AG08395 (cell line): Measurements from ENCODE around the gene SEC23A.
"Not testable (repeated sequence)": the region's sequence is repeated elsewhere in the genome, so short reads cannot be mapped to it uniquely, and the experiment has no call there.

Experiments
- DNase-seq: peaks from one replicate; pipeline ENCODE4 v3.0.0; 2012; ENCODE audit warnings: mixed read lengths, low spot score

The SEC23A gene

DNA sequence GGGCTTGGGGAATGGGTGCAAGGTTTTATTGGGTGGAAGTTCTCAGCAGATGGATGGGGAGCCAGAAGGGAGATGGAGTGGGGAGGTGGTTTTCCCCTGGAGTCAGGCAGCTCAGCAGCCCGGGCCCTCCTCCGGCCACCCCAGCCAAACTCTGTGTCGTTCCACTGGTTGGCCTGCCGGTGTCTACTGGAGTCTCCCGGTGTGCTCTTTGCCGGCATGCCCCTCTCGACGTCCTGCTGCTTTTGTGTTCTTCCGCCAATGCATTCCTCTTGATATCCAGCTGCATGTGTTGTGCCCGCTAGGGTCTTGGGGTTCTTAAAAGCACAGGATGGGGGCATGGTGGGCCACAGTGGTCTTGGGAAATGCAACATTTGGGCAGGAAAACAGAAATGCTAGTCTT, 72.8 kb downstream of the SEC23A start:
- DNase-seq = no peak

DNA sequence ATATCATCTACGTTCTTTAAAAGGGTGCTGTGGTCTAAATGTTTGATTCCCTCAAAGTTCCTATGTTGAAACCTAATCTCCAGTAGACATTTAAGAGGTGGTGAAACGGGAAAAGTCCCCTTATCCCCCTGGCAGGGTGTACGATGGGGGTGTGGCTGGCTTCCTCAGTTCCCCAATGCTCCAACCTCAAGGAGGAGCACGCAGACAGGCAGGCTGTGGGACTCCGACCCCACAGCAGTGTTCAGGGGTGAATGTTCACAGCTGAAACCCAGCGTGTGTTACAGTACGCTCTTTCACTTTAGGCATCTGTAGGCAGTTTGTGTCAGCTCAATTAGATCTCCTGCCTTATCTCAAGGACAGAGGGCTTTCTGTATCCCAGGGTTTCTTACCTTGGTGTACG, 73.2 kb downstream of the SEC23A start:
- DNase-seq = no peak

DNA sequence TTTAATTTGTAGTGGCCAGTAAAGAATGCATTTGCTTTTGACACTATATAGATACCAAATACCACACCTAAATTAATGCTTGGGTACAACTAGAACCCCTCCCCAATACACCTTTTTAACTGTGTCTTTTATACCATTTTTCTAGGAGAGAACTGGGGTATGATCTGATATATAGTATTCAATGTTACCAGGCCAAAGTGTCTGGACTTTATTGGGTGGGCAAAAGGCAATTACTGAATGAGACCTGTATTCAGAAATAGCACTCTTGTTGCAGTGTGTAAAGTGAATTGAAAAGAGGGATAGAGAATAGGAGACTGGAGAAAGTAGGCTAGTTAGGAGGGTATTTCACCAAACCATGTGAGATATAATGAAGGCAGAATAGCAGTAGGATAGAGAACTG, 74.4 kb downstream of the SEC23A start:
- DNase-seq = no peak

DNA sequence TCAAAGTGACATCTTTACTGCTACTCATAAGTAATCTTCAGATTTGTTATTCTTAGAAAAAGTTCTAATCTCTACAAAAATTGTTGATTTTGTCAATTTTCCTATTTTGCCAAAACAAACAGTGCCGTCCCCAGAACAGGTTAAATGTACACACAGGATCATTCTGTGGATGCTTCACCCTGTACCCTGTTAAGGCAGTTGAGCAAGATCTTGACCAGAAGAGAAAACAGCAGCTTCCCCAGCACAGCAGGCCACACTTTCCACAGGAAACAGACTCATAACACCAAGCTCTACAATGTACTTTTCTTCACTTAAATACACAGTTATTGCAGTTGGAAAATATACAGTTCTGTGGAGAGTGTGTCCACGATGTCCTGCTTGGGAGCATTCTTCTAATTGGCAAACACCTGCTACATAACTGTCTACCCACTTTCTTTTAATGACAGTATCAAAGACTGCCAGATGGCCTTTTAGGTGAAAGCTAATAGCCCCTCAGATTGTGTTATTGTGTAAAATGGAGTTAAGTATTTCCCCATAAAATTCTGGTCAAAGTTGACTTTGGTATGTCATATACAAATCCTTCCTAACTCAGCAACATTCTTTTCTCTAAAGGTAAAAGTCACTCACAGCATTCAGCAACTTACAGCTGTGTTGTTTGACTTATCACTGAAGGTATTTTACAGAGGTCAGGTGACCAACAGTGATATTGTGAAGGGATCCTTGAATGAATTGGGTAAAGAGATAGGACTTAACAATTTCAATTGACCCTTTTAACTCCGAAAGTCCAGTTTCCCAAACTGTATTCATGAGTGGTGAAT, 77.0 kb downstream of the SEC23A start:
- DNase-seq = no peak

DNA sequence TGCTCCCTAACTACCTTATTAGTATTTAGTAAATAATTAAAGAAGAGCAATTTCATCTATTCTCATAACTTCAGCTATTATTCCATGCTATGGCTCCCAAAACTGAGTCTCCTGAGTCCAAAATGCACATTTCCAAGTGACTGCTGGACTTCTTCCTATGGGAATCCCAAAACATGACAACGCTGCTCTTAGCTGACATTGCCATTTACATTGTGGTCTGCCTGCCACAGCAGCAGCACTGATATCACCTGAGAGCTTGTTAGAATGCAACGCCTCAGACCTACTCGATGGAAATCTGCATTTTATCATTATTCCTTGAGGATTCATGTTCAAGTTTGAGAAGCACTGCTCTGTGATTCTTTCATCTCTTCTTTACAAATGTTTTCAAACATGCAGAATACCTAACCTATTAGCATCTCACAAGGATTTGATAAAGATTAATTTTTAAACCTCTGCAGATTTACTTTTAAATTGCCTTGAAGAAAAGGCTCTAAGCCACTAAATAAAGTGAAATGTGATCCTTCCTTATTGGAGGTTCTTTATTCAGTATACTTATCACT, 77.7 kb downstream of the SEC23A start:
- DNase-seq = no peak

DNA sequence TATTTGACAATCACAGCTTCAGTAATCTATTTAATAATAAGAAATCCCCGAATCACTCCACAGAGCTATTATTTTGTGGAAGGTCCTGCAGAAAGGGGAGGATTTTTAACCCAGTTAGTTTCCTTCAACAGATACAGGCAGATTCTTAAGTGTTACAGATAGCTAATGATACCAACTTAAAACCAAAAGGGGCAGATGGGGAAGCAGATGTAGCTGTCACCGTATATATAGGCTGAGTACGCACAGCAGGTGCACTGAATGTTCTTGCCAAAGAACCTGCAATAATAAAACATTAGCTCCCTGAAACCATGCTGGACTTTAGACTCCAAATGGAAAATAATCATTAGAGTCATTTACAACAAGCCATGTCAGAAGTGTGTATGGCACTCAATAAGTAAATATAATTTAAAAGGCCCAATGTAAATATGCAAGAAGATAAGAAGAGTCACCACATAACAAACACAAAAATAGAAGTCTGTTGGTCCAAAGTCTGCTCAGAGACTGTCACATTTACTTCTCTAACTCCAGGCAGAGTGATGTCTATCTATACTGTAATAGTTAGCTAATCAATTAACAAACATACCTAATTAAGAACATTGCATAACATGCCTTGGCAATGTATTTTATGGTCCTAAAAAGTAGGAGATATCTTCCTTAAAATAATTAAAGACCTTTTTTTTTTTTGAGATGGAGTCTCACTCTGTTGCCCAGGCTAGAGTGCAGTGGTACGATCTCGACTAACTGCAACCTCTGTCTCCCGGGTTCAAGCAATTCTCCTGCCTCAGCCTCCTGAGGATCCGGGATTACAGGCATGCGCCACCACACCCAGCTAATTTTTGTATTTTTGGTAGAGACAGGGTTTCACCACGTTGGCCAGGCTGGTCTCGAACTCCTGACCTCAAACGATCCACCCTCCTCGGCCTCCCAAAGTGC, 78.8 kb downstream of the SEC23A start:
- DNase-seq = no peak

DNA sequence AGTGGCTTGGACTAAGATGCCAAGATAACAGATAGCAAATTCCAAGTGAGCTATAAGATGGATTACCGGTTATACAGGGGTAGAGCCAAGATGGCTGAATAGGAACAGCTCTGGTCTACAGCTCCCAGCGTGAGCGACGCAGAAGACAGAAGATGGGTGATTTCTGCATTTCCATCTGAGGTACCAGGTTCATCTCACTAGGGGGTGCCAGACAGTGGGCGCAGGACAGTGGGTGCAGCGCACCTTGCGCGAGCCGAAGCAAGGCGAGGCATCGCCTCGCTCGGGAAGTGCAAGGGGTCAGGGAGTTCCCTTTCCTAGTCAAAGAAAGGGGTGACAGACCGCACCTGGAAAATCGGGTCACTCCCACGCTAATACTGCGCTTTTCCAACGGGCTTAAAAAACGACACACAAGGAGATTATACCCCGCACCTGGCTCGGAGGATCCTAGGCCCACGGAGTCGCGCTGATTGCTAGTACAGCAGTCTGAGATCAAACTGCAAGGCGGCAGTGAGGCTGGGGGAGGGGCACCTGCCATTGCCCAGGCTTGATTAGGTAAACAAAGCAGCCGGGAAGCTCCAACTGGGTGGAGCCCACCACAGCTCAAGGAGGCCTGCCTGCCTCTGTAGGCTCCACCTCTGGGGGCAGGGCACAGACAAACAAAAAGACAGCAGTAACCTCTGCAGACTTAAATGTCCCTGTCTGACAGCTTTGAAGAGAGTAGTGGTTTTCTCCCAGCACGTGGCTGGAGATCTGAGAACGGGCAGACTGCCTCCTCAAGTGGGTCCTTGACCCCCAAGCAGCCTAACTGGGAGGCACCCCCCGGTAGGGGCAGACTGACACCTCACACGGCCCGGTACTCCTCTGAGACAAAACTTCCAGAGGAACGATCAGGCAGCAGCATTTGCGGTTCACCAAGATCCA, 85.7 kb downstream of the SEC23A start:
- not testable (repeated sequence) for DNase-seq

DNA sequence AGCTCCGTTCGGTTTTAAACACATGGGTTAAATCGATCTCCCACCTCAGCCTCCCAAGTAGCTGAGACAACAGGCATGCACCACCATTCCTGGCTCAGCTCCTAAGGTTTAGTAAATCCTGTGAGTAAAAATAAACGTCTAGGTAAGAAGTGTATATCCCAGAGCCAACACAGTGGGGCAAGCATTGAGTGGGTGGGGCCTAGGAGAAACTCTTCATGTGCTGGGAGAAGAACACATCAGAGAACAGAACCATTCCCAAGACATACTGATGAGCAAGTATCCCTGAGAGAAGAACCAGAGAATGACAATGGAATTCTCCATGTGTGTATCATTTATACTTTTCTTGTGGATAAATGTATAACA, 86.3 kb downstream of the SEC23A start:
- DNase-seq = no peak

DNA sequence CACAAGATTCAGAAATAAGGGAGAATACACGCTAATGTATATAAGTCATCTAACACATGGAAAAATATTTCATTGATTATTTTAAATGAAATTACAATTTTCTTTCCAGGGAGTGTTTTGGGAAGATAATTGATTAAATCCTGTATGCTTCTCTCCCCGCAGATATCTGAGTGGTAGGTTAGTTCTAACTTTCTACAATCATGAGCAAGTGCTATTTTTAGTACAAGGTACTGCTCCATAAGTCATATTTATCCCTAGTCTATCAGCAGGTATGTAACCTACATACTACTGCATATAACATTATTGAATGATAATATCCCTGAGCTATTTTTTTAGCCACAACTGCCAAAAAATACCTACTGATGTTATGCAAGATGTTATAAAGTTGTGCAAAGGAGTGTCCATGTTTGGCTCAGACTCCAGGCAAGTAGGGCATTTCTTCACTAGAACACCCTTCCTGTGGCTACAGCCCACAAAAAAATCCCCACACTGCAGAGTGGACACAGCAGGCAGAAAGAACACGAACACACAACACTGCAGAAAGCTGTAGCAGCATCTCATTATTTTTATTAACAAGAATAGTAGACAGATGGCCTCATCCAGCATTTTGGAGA, 87.0 kb downstream of the SEC23A start:
- DNase-seq = no peak

DNA sequence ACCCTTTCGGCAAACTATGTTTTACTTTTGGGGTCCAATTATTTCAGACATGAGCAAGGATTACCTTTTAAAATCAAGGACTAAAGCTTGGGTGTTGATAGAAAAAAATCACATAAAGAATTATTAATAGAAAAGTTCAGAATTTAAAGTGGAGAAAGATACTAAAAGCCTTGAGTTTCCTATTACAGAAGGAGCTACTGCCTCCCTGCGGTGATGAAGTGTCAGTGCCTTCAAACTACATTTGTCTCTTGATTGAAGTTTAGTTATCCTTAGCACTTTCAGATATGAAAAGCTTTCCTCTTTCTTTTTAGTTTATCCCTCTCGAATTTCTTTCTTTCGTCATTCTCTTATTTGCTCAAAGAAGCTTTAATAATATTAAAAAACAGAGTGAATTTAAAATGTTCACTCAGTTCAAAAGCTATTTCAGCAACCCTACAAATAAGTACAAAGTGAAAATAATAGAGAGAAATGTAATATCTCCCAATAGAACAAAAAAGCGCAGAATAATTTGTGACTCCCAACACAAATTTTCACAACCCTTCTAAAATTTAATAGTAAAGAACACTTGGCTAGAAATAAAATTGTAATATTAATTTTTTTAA, 87.6 kb downstream of the SEC23A start:
- peak; percentile 66 for DNase-seq

DNA sequence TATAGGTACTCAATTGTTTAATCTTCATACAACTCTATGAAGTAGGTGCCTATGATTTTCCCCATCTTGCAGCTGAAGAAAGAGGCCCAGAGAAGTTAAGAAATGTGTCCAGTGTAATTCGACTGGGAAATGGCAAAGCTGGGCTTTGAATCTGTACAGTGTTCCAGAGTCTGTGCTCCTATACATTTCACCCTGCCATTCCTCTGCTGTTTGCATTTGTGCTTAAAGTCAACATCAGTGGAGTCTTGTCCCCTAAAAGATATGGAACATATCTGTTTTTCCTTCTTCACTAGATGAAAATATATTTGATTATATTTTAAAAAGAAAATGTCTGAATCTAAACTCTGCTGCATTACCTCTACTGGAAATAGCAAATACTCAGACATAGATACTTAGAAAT, 88.6 kb downstream of the SEC23A start:
- DNase-seq = no peak

DNA sequence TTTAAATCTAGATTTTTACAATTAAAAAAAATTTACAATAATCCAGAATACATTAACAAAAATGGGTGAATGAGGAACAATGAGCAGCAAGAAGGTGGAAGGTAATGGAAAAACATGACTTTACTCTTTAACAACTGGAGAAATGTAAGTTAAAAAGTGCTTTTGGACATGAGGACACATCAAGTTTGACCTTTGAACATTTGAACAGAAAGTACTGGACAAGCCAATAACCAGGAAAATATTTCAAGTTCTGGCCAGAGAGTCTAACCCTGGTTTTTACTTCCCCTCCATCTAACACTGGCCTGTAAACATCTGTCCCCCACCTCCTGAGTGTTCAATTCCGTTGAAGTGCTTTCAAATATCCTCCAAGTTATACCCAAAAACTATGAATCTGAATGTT, 94.1 kb downstream of the SEC23A start:
- DNase-seq = not testable (repeated sequence)

DNA sequence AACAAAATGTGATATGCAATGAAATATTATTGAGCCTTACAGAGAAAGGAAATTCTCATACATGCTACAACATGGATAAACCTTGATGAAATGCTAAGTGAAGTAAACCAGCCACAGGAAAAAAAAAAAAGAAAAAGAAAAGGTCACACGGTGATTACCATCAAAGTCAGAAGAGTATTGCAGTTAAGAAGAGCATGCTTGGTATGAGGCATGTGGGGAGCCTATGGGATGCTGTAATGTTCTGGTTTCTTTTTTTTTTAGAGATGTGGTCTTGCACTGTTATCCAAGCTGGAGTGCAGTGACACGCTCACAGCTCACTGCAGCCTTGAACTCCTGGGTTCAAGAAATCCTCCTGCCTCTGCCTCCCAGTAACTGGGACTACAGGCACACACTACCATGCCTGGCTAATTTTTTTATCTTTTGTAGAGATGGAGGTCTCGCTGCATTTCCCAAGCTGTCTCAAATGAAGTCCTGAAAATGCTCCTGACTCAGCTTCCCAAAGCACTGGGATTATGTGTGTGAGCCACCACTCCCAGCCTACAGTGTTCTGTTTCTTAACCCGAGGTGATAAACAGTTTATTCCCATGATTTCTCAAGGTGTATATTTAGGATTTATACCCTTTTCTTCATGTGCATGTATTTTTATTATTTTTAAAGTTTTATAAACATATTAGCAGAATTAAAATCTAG, 96.2 kb downstream of the SEC23A start:
- DNase-seq = no peak

DNA sequence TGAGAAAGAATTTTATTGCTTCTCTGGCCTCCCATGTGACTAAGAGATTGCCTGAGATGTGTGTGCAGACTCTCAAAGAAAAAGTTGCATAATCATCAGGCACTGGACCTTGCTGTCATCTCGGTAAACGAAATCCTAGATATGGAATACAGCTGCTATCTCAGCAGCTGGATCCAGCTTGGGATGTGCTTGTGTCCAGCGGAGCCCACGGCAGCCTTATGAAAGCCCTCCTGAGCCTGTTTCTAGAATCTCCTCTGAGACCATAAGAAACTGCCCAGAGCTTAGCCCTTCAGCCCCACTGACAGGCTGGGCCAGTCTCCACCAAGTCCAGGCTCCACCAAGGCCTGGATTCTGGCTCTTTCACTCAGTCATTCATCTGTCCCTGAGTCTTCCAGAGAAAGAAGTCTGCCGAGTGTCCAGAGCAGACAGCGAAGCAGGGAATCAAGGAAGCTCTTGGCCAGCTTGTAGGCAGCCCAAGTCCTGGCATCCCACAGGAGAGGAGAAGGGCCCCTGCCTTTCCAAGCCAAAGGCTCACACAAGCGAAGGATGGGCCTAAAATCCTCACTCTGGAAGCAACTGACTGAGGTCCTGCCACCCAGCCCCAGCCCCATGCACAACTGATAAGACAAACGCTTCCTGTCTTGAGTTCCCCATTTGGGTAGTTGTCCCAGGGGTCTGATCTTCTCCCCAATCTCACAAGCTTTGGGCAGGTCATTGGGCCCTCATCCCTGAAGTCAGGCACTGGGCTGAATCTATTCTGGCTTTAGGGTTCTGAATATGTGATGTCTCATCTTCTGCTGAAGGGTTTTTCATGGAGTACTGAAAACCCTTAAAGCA, 97.8 kb downstream of the SEC23A start:
- no peak for DNase-seq

DNA sequence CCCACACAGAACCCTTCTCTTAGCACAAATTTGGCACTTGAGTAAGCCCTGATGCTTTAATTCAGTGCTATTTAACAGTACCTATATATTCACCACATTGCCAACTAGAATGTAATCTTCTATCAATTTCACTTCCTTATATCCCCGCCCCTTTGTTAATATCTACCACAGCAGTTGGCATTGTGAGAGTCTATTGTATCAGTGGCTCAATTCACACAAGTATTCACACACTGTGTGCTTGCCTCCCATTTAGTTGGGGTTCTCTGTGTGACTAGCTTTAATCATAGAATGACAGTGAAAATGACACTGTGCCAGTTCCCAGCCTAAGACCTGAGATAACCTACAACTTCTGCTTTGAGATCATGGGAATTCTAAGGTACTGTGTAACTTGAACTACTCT, 103.1 kb downstream of the SEC23A start:
- DNase-seq = no peak

DNA sequence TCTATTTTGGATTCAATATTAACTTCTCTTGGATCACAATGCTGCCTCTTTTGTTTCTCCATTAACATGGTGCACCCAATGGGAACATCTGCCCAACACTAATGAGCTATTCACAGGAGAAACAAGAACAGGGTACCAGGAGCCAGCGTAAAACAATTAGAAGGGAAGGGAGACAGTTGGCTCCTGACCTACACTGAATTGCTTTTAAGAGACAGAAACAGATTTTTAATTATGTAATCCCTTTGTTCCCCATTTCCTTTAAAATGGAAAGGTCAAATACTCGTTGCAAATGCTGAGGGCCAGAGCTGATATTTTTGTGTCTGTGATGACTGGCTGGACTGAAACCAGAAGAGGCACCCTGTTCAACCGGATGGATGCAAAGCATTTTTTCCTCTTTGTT, 108.3 kb downstream of the SEC23A start:
- no peak for DNase-seq

DNA sequence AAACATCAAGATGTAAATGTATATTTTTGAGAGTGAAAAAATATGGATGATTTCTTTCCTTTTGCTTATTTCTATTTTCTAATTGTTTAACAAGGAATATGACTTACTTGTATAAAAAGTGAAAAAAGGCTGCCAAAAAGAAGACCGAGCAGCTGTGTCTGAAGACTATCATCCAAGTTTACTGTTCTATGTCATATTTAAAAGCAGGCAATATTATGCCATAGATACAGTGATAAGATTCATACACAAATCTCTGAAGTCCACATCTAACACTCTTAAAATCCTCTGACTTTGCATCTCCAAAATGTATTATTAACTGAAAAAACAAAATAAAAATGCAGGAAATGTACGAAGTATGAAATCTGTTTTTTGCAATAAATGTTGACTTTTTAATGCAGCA, 109.1 kb downstream of the SEC23A start:
- no peak for DNase-seq

DNA sequence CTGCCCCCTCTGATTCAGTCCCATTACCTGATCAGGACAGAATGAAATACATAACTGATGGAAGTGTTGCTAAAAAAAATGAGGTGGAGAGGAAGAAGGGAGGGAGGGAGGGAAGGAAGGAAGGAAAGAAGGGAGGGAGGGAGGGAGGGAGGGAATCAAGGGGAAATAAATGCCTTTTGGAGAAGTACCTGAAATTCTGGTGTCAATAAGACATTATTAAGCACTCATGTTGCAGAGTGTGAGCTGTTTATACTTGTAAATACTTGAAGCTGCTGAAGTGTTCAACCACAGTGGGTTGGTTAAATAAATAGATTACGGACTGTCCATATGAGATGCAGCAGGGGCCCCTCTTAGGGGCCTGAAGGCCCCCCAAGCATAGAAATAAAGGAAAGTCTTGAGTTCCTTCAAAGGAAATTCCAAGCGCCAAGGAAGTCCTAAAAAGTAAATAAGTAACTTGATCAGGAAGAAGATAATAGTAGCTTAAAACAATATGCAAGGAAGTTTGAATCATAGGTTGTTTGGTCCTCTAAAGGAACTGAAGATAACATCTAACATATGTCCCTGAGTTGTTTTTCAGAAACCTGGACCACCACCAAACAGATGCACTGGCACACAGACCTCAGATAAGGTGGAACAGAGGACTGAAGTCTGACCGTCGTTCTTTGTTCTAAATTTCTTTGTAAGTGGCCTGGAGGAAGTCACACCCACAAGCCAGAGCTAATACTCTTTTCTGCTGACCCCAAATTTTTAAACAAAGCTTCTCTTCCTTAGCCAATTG, 110.8 kb downstream of the SEC23A start:
- no peak for DNase-seq

DNA sequence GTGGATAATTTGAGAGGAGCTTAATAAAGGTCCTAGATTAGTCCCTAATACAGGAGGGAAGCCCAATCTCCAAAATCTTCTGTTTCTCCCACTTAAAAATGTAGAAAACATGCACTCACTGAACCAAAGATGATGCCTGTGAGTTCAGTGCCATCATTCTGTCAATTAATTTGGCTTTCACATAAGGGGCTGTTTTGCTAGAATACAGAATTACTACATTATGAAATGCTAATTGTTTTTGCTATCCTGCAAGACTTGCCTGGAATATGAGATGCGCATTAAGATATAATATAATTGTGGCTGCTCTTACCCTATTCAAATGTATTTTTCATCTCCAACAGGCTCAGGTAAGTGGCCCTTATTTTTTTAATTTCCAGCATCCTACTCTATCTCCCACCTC, 111.7 kb downstream of the SEC23A start:
- no peak for DNase-seq
